GM06990 (cell line): ENCODE results near the gene UBE2D2.

Experiments used
- DNase-seq: peaks from one replicate; pipeline ENCODE4 v3.0.0-alpha.2; 2011; ENCODE audit not compliant: insufficient read length; ENCODE audit errors: extremely low read depth
- H3K27me3 ChIP-seq: replicated peaks from 2 replicates; pipeline ENCODE4 v1.6.0; 2011; ENCODE audit warnings: low read length; ENCODE audit not compliant: control insufficient read depth, insufficient read depth
- H3K36me3 ChIP-seq: 2 replicates; pipeline ENCODE4 v1.5.1; 2011; ENCODE audit warnings: low read length; ENCODE audit not compliant: control insufficient read depth, insufficient read depth
- H3K4me3 ChIP-seq: replicated peaks from 2 replicates; pipeline ENCODE4 v1.5.1; 2011; ENCODE audit warnings: low read depth, mild to moderate bottlenecking, control low read depth, low read length
- TF ChIP-seq, protein P1 (sequence below): IDR thresholded peaks from 2 replicates; pipeline ENCODE4 v1.5.1; 2011; ENCODE audit warnings: low read length, control low read depth, mild to moderate bottlenecking, inconsistent platforms; ENCODE audit not compliant: insufficient read depth, poor library complexity, severe bottlenecking

The UBE2D2 gene

GRCh38 chr5:139634028-139634325 lies 72.8 kb downstream of the UBE2D2 start:
- Histone ChIP-seq H3K36me3 (peaks cover 2% of the 10 kb centered on the region; the same call in 1 of the 2 replicates), H3K27me3 (no peaks in the 10 kb centered on the region), H3K4me3 (no peak overlapping the region)
- DNase-seq = no peak
- TF ChIP-seq, protein P1, sequence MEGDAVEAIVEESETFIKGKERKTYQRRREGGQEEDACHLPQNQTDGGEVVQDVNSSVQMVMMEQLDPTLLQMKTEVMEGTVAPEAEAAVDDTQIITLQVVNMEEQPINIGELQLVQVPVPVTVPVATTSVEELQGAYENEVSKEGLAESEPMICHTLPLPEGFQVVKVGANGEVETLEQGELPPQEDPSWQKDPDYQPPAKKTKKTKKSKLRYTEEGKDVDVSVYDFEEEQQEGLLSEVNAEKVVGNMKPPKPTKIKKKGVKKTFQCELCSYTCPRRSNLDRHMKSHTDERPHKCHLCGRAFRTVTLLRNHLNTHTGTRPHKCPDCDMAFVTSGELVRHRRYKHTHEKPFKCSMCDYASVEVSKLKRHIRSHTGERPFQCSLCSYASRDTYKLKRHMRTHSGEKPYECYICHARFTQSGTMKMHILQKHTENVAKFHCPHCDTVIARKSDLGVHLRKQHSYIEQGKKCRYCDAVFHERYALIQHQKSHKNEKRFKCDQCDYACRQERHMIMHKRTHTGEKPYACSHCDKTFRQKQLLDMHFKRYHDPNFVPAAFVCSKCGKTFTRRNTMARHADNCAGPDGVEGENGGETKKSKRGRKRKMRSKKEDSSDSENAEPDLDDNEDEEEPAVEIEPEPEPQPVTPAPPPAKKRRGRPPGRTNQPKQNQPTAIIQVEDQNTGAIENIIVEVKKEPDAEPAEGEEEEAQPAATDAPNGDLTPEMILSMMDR = no peak

GRCh38 chr5:139634541-139634940 lies 73.4 kb downstream of the UBE2D2 start:
- TF ChIP-seq, protein P1 = no peak
- no peak overlapping the region for H3K4me3 ChIP-seq
- H3K36me3 ChIP-seq = 0 out of 2 replicates have a peak, but pooled peaks cover 2% of the 10 kb centered on the region
- H3K27me3 ChIP-seq = no peaks in the 10 kb centered on the region
- no peak for DNase-seq

GRCh38 chr5:139635191-139635590 lies 74.1 kb downstream of the UBE2D2 start:
- Histone ChIP-seq H3K4me3 (no peak overlapping the region; the same call in 1 of the 2 replicates), H3K27me3 (no peaks in the 10 kb centered on the region), H3K36me3 (0 out of 2 replicates have a peak, but pooled peaks cover 2% of the 10 kb centered on the region)
- DNase-seq = no peak
- TF ChIP-seq, protein P1 = no peak

DNA sequence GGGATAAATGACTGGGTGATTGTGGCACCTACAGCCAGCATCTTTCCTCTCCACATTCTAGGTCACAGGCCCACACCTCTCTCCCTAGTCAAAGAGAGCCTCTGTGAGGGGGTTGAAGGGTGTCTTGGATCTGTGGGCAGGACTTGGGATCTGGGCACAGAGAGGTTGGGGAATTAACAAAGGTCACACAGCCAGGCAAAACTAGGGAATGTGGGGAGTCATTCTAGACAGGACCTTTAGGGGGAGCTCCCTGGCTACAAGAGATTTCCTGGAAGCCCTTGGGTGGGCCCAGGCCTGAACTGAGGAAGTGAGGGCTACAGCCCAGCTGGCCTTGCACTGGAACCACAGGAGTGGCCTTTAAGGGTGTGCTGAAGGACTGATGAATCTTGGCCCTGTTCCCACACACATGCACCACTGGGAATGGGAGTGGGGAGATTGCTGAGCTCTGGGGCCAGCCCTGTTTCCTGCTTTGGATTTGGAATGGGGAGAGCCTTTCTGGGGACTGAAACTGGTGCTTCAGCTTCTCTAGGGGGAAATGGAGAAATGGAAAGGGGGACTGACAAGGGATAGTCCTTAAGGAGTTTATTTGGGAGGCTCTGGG lies 74.6 kb downstream of the UBE2D2 start:
- Histone ChIP-seq H3K4me3 (peak overlapping the region; percentile 36; the same call in 1 of the 2 replicates), H3K36me3 (0 out of 2 replicates have a peak, but pooled peaks cover 2% of the 10 kb centered on the region), H3K27me3 (no peaks in the 10 kb centered on the region)
- TF ChIP-seq, protein P1 = peak; percentile 71
- peak; percentile 60 for DNase-seq

DNA sequence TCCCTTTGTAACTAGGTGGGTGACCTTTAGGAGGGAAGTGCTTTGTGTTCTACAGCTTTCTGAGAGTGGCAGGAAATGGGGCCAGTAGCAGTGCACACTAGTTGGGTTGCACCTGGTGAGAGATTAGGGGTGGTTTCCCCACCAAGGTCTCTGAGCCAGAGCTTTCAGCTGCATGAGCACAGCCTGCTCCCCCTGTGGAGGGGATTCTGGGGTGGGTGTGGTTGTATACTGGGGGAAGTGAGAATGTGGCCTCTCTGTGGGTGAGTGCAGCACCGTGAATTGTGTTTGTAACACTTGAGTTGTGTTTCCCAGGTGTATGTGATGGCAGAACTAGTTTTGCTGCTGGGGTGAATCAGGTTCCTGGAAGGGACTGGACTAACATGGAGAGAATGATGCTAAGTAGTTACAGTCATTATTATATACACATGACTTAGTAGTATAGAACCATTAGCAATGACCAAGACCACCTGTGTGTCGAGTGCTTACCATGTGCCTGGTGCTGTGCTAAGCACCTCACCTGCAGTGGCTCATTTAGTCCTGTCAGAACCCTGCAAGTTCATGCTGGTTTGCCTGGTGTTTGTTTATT lies 75.2 kb downstream of the UBE2D2 start:
- peak overlapping the region; percentile 52; the same call in 1 of the 2 replicates for H3K4me3 ChIP-seq
- TF ChIP-seq, protein P1 = no peak
- DNase-seq = peak; percentile 79
- H3K36me3 ChIP-seq = 0 out of 2 replicates have a peak, but pooled peaks cover 2% of the 10 kb centered on the region
- no peaks in the 10 kb centered on the region for H3K27me3 ChIP-seq
